H1 (cell line): Measurements from ENCODE around the gene FCGBP. TPM values are rescaled to one million over a fixed set of nuclear protein-coding genes. Genes with fewer than 3 reads are reported as not detected.
"Not testable (repeated sequence)": the region's sequence is repeated elsewhere in the genome, so short reads cannot be mapped to it uniquely, and the experiment has no call there.

Experiments used
- CTCF ChIA-PET: fragments of 300-600 bp; sonication (Branson Sonifier 250); formaldehyde crosslinking; loops from one replicate; lab custom pipeline; 2021; ENCODE audit not compliant: partially characterized antibody; lab: Charles Lee
- POLR2A ChIA-PET: fragments of 300-600 bp; sonication (Branson Sonifier 250); formaldehyde crosslinking; loops from one replicate; lab custom pipeline; 2021; ENCODE audit warnings: inconsistent platforms; ENCODE audit not compliant: partially characterized antibody; lab: Charles Lee
- DNase-seq, 2 experiments: peaks; one replicate each; pipeline versions ENCODE4 v3.0.0 to v3.0.0-alpha.2; 2010 to 2022; ENCODE audit warnings: low spot score in 2 of 2, low read depth in 1 of 2, mixed read lengths in 1 of 2
- FAIRE-seq: peaks from 2 replicates; lab custom pipeline; 2011; peaks lifted over from hg19 to GRCh38; lab: Jason Lieb, UNC
- H2AFZ ChIP-seq: 2 replicates; pipeline ENCODE4 v1.8.1; 2012; ENCODE audit warnings: low read length, inconsistent platforms
- H2AK5ac ChIP-seq: 2 replicates; pipeline ENCODE4 v1.6.1; 2013; ENCODE audit warnings: low read depth, low read length
- H2BK120ac ChIP-seq: replicated peaks from 2 replicates; pipeline ENCODE3; 2013; ENCODE audit warnings: low read depth, low read length, inconsistent platforms
- H2BK12ac ChIP-seq: 2 replicates; pipeline ENCODE4 v1.6.1; 2013; ENCODE audit warnings: low read depth, low read length
- H2BK15ac ChIP-seq: 2 replicates; pipeline ENCODE4 v1.6.1; 2013; ENCODE audit warnings: low read length
- H2BK20ac ChIP-seq: 2 replicates; pipeline ENCODE4 v1.6.1; 2013; ENCODE audit warnings: low read length
- H2BK5ac ChIP-seq: 2 replicates; pipeline ENCODE4 v1.6.1; 2013; ENCODE audit warnings: low read depth, low read length
- H3K14ac ChIP-seq: 2 replicates; pipeline ENCODE4 v1.6.1; 2013; ENCODE audit warnings: inconsistent platforms; ENCODE audit not compliant: insufficient read length
- H3K18ac ChIP-seq: 2 replicates; pipeline ENCODE4 v1.6.1; 2013; ENCODE audit warnings: low read length; ENCODE audit errors: extremely low read depth
- H3K23ac ChIP-seq: 2 replicates; pipeline ENCODE4 v1.6.1; 2013; ENCODE audit warnings: inconsistent platforms; ENCODE audit not compliant: insufficient read length
- H3K23me2 ChIP-seq: 2 replicates; pipeline ENCODE4 v1.6.1; 2013; ENCODE audit warnings: low read depth, low read length
- H3K27ac ChIP-seq: 2 replicates; pipeline ENCODE4 v1.6.1; 2011; ENCODE audit warnings: low read depth, low read length, inconsistent platforms
- H3K27me3 ChIP-seq, 4 experiments: replicated peaks in 1 of 4; 1 replicate in 1 of 4; 2 replicates in 3 of 4; pipeline versions ENCODE4 v1.6.1 to v1.8.1; 2011 to 2013; ENCODE audit warnings: low read length in 3 of 4, mild to moderate bottlenecking in 3 of 4, inconsistent platforms in 2 of 4, mixed read lengths in 2 of 4, moderate library complexity in 1 of 4; ENCODE audit not compliant: control insufficient read depth in 3 of 4, insufficient read depth in 3 of 4; ENCODE audit errors: extremely low read depth in 1 of 4
- H3K36me3 ChIP-seq, 4 experiments: 2 replicates each; pipeline versions ENCODE4 v1.6.1 to v1.8.1; 2011 to 2013; ENCODE audit warnings: mild to moderate bottlenecking in 4 of 4, low read length in 3 of 4, moderate library complexity in 2 of 4, control low read depth in 1 of 4, inconsistent platforms in 1 of 4; ENCODE audit not compliant: insufficient read depth in 4 of 4, control insufficient read depth in 2 of 4
- H3K4ac ChIP-seq: replicated peaks from 2 replicates; pipeline ENCODE3; 2013; ENCODE audit warnings: low read length, low read depth, mixed read lengths, inconsistent platforms; ENCODE audit not compliant: insufficient read length
- H3K4me1 ChIP-seq, 4 experiments: replicated peaks in 1 of 4; 1 replicate in 1 of 4; 2 replicates in 3 of 4; pipeline versions ENCODE4 v1.6.1 to v1.8.1; 2011 to 2013; ENCODE audit warnings: low read length in 3 of 4, inconsistent platforms in 2 of 4, mixed read lengths in 1 of 4; ENCODE audit not compliant: insufficient read depth in 4 of 4, control insufficient read depth in 3 of 4
- H3K4me2 ChIP-seq, 2 experiments: 2 replicates each; pipeline versions ENCODE4 v1.6.1 to v1.8.1; 2011 to 2013; ENCODE audit warnings: low read depth in 2 of 2, low read length in 2 of 2, control low read depth in 1 of 2, inconsistent platforms in 1 of 2, mild to moderate bottlenecking in 1 of 2; ENCODE audit not compliant: insufficient read depth in 1 of 2
- H3K4me3 ChIP-seq, 4 experiments: fragments of 200-600, 300-600 bp in 1 of 4; sonication (generic), shearing (Covaris generic), sonication (Bioruptor Twin) in 1 of 4; 2 replicates each; pipeline versions ENCODE4 v1.5.1 to v1.8.1; 2011 to 2016; ENCODE audit warnings: low read length in 4 of 4, low read depth in 3 of 4, control low read depth in 2 of 4, inconsistent platforms in 2 of 4, mild to moderate bottlenecking in 2 of 4, mixed read lengths in 1 of 4, moderate library complexity in 1 of 4; ENCODE audit not compliant: insufficient read depth in 2 of 4; ENCODE audit errors: extremely low read depth in 1 of 4
- H3K56ac ChIP-seq: replicated peaks from 2 replicates; pipeline ENCODE3; 2013; ENCODE audit warnings: low read depth, mild to moderate bottlenecking, mixed read lengths, low read length, inconsistent platforms; ENCODE audit not compliant: insufficient read length
- H3K79me1 ChIP-seq: 2 replicates; pipeline ENCODE4 v1.6.1; 2013; ENCODE audit warnings: low read depth, low read length, control low read depth
- H3K79me2 ChIP-seq, 2 experiments: 2 replicates each; pipeline versions ENCODE4 v1.6.1 to v1.8.1; 2012 to 2013; ENCODE audit warnings: low read length in 2 of 2, mild to moderate bottlenecking in 2 of 2, inconsistent platforms in 1 of 2; ENCODE audit not compliant: insufficient read depth in 2 of 2, control insufficient read depth in 1 of 2
- H3K9ac ChIP-seq, 4 experiments: replicated peaks in 1 of 4; 1 replicate in 1 of 4; 2 replicates in 3 of 4; pipeline versions ENCODE4 v1.6.1 to v1.8.1; 2011 to 2013; ENCODE audit warnings: low read depth in 3 of 4, low read length in 3 of 4, control low read depth in 2 of 4, mild to moderate bottlenecking in 2 of 4, moderate library complexity in 2 of 4, inconsistent platforms in 1 of 4; ENCODE audit errors: extremely low read depth in 1 of 4
- H3K9me3 ChIP-seq, 2 experiments: 2 replicates each; pipeline versions ENCODE4 v1.6.1 to v1.8.1; 2012 to 2013; ENCODE audit warnings: mild to moderate bottlenecking in 2 of 2, moderate library complexity in 2 of 2, control low read depth in 1 of 2, inconsistent platforms in 1 of 2, low read depth in 1 of 2, low read length in 1 of 2, mixed read lengths in 1 of 2; ENCODE audit not compliant: insufficient read depth in 2 of 2
- H4K20me1 ChIP-seq, 2 experiments: replicated peaks in 1 of 2; 2 replicates each; pipeline versions ENCODE3 to v1.8.1; 2011 to 2013; ENCODE audit warnings: inconsistent platforms in 2 of 2, low read length in 2 of 2, mild to moderate bottlenecking in 1 of 2; ENCODE audit not compliant: insufficient read depth in 2 of 2, control insufficient read depth in 1 of 2
- H4K5ac ChIP-seq: 2 replicates; pipeline ENCODE4 v1.6.1; 2013; ENCODE audit warnings: low read length, low read depth, mixed read lengths, inconsistent platforms; ENCODE audit not compliant: insufficient read length
- H4K8ac ChIP-seq: 2 replicates; pipeline ENCODE4 v1.8.0; 2013; ENCODE audit warnings: mild to moderate bottlenecking, moderate library complexity, low read length, inconsistent platforms; ENCODE audit not compliant: insufficient read depth; ENCODE audit errors: extremely low read depth
- H4K91ac ChIP-seq: replicated peaks from 2 replicates; pipeline ENCODE3; 2013; ENCODE audit warnings: low read length, mixed read lengths, inconsistent platforms; ENCODE audit not compliant: insufficient read length
- WGBS, 2 experiments: shearing (Covaris generic) in 1 of 2; methylation state at CpG; one replicate each; pipeline versions ENCODE4 v1.1.6 to v1.1.7; 2013 to 2015; ENCODE audit warnings: low lambda C conversion rate in 2 of 2, mixed read lengths in 2 of 2, inconsistent platforms in 1 of 2, low coverage in 1 of 2, missing lambda C conversion rate in 1 of 2; ENCODE audit not compliant: insufficient replicate concordance in 2 of 2, insufficient coverage in 1 of 2, insufficient read length in 1 of 2; ENCODE audit errors: extremely low coverage in 1 of 2, missing lambda C conversion rate in 1 of 2; 5-methylcytosine and 5-hydroxymethylcytosine counted together
- polyA plus RNA-seq, 7 experiments: library from polyadenylated mRNA; depleted of rRNA in 3 of 7; stranded (reverse) in 5 of 7; unstranded in 2 of 7; fragments of >200 nt in 5 of 7; fragments of 200-250 nt in 2 of 7; gene quantifications; 1 replicate in 5 of 7; 2 replicates in 1 of 7; 4 replicates in 1 of 7; pipeline versions ENCODE4 v1.2.1 to v1.2.3, GENCODE V29; 2011 to 2013; ENCODE audit warnings: missing spikeins in 2 of 7, mixed read lengths in 2 of 7
- total RNA-seq: library from RNA; stranded (reverse); fragmentation: NEBNext Ultra II Directional; extraction: Animal tissue kit (Norgen Biotek cat#: 25700); gene quantifications from 2 replicates; pipeline ENCODE4 v1.2.1, GENCODE V29; 2021

Gene FCGBP
- total and polyA plus RNA-seq, 2 of the 8 experiments (the other 6 are each of a cell fraction or from before 2014, with no cell fraction given): 1.1 to 3.1 TPM

DNA sequence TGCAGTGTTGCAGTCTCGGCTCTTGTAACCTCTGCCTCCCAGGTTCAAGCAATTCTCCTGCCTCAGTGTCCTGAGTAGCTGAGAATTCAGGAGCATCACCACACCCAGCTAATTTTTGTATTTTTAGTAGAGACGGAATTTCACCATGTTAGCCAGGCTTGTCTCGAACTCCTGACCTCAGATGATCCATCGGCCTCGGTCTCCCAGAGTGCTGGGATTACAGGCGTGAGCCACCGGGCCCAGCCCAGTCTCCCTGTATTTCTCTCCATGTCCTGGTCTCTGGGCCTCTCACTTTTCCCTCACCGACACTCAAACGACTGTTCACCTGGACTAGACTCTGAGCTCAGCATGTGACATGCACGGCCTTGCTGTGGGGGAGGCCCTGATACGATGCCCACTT, 39.3 kb downstream of the FCGBP start:
- H3K4me1 ChIP-seq, H2BK12ac ChIP-seq, H3K4ac ChIP-seq, H3K27ac ChIP-seq, H3K27me3 ChIP-seq, H3K18ac ChIP-seq, H3K79me2 ChIP-seq, H2BK20ac ChIP-seq, H4K5ac ChIP-seq, H3K79me1 ChIP-seq, H3K4me2 ChIP-seq, H3K9me3 ChIP-seq, H2BK120ac ChIP-seq, H3K9ac ChIP-seq, DNase-seq, H3K14ac ChIP-seq, H4K8ac ChIP-seq, H3K23ac ChIP-seq, H2BK5ac ChIP-seq, H3K56ac ChIP-seq, H4K20me1 ChIP-seq, POLR2A ChIA-PET, FAIRE-seq, H2AFZ ChIP-seq, H3K4me3 ChIP-seq, H4K91ac ChIP-seq, H3K23me2 ChIP-seq, H2AK5ac ChIP-seq, H3K36me3 ChIP-seq, H2BK15ac ChIP-seq: not testable (repeated sequence)
- 91% methylated on average over 11 of the region's 11 CpGs; no CpG with 5 or more reads in 1 of the 2 experiments for WGBS, 2 experiments
- CTCF ChIA-PET: interaction anchor here (0.8 to 1.0 kb wide), 2 partner anchors 76 to 270 kb away, joined by 3 read pairs; partner anchors contain the start of gene PSMC4

DNA sequence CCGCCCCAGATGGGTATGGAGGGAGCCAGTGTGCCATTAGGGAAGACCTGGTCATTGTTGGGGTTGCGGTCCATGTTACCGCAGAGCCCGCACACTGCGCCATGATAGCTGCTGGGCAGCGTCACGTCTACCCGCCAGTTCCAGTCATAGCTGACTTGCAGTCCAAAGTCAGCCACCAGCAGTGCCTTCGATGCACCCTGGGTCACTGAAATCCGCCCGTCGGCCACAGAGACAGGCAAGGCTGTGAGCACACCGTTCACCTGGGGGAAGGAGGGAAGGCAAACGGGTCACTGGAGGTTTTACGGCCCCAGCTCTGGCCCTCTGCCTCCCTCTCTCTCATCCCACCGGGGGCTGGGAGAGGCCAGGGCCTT, 40.2 kb downstream of the FCGBP start:
- H2AFZ ChIP-seq, DNase-seq, FAIRE-seq, H3K4me3 ChIP-seq, H3K18ac ChIP-seq, H2BK12ac ChIP-seq, H4K20me1 ChIP-seq, H3K56ac ChIP-seq, H3K14ac ChIP-seq, H3K79me2 ChIP-seq, H3K27ac ChIP-seq, H2BK15ac ChIP-seq, H3K23ac ChIP-seq, H3K4me1 ChIP-seq, H3K27me3 ChIP-seq, H2AK5ac ChIP-seq, H2BK20ac ChIP-seq, H3K9me3 ChIP-seq, H4K8ac ChIP-seq, H4K5ac ChIP-seq, H3K9ac ChIP-seq, H3K79me1 ChIP-seq, H2BK120ac ChIP-seq, H3K36me3 ChIP-seq, H4K91ac ChIP-seq, POLR2A ChIA-PET, H3K23me2 ChIP-seq, H2BK5ac ChIP-seq, CTCF ChIA-PET, H3K4me2 ChIP-seq, H3K4ac ChIP-seq: not testable (repeated sequence)
- 84% methylated on average over 7 of the region's 16 CpGs; no CpG with 5 or more reads in 1 of the 2 experiments for WGBS, 2 experiments
